SK-N-MC (cell line): ENCODE measurements around the gene ANXA2.

ENCODE experiments used
- EZH2 ChIP-seq: fragments of 200-600 bp; sonication (generic); IDR thresholded peaks from one replicate; pipeline ENCODE4 v1.6.1; 2017; ENCODE audit warnings: antibody characterized with exemption
- FOXP2 ChIP-seq: optimal IDR thresholded peaks from 2 replicates; pipeline ENCODE3; 2011; ENCODE audit warnings: mild to moderate bottlenecking, moderate library complexity; ENCODE audit not compliant: insufficient read depth; ENCODE audit errors: extremely low read length, control extremely low read depth
- POLR2AphosphoS5 ChIP-seq: IDR thresholded peaks from 2 replicates; pipeline ENCODE4 v1.6.1; 2012; ENCODE audit warnings: mild to moderate bottlenecking, low read depth, low read length, borderline replicate concordance

- no peak for TF ChIP-seq POLR2AphosphoS5
- TF ChIP-seq EZH2: no peak
- no peak for TF ChIP-seq FOXP2
These were observed 15.5 kb upstream of the ANXA2 start for GRCh38 chr15:60413231-60413824.
